Lung (tissue), 12 donors: Measurements from ENCODE around the gene TTC3. TPM values are rescaled to one million over a fixed set of nuclear protein-coding genes. Genes with fewer than 3 reads are reported as not detected.

Source experiments
- ATAC-seq: fragments of 200-7000 bp; cut with Tn5 transposase; one replicate; pipeline ENCODE4 v1.9.1; 2020; ENCODE audit warnings: moderate number of reproducible peaks; ENCODE audit not compliant: insufficient read depth, low FRiP score
- DNase-seq, 3 donors: peaks; one replicate each; pipeline ENCODE4 v3.0.0-alpha.2; 2013 to 2017
- H3K27ac ChIP-seq, 2 donors: one replicate each; pipeline ENCODE4 v1.5.1; 2013; ENCODE audit warnings: mild to moderate bottlenecking in 2 of 2, moderate library complexity in 2 of 2, control low read depth in 1 of 2, inconsistent platforms in 1 of 2, low read depth in 1 of 2, low read length in 1 of 2
- H3K27me3 ChIP-seq, 3 donors: one replicate each; pipeline ENCODE4 v1.5.1; 2013; ENCODE audit warnings: low read length in 2 of 3; ENCODE audit not compliant: control insufficient read depth in 3 of 3, insufficient read depth in 3 of 3
- H3K36me3 ChIP-seq, 4 donors: one replicate each; pipeline ENCODE4 v1.5.1; 2013; ENCODE audit warnings: low read length in 4 of 4, mild to moderate bottlenecking in 1 of 4, moderate library complexity in 1 of 4; ENCODE audit not compliant: control insufficient read depth in 4 of 4, insufficient read depth in 4 of 4
- H3K4me1 ChIP-seq, 5 donors: one replicate each; pipeline ENCODE4 v1.5.1; 2013; ENCODE audit warnings: low read length in 5 of 5, mild to moderate bottlenecking in 2 of 5, moderate library complexity in 1 of 5; ENCODE audit not compliant: control insufficient read depth in 5 of 5, insufficient read depth in 5 of 5
- H3K4me3 ChIP-seq: one replicate; pipeline ENCODE4 v1.5.1; 2013; ENCODE audit warnings: mild to moderate bottlenecking, control low read depth, moderate library complexity
- H3K9ac ChIP-seq, 2 donors: one replicate each; pipeline ENCODE4 v1.5.1; 2013; ENCODE audit warnings: low read length in 2 of 2, control low read depth in 1 of 2; ENCODE audit not compliant: insufficient read depth in 1 of 2
- H3K9me3 ChIP-seq, 4 donors: one replicate each; pipeline ENCODE4 v1.5.1; 2013; ENCODE audit warnings: low read length in 3 of 4, mild to moderate bottlenecking in 1 of 4, moderate library complexity in 1 of 4; ENCODE audit not compliant: control insufficient read depth in 4 of 4, insufficient read depth in 3 of 4
- WGBS, 2 donors: extraction: QIAGEN DNeasy Blood & Tissue Kit; methylation state at CpG; one replicate each; pipeline ENCODE4 v1.1.7; 2013; 5-methylcytosine and 5-hydroxymethylcytosine counted together
- polyA plus RNA-seq, 2 donors: library from polyadenylated mRNA; stranded (reverse); fragments of 200-250 nt; gene quantifications; one replicate each; pipeline ENCODE4 v1.2.1, GENCODE V29; 2013
- total RNA-seq, 2 donors: library from RNA; depleted of rRNA in 1 of 2; stranded (reverse); fragments of >200 nt in 1 of 2; gene quantifications; one replicate each; pipeline ENCODE4 v1.2.1, GENCODE V29; 2014 to 2021
- TF ChIP-seq, protein P1 (sequence below): IDR thresholded peaks from 2 replicates; pipeline ENCODE4 v1.5.1; 2012; ENCODE audit warnings: mild to moderate bottlenecking; ENCODE audit errors: control extremely low read depth, extremely low read depth
- donor health status: control.
- donor health status: control.
- donor health status: Bipolar disorder and iron deficiency.
- donor health status: healthy.
- donor health status: DM: yes; HTN: yes; CAD: no.

Gene TTC3
- total and polyA plus RNA-seq, 4 donors, result 19.0 to 310 (median 50.9) TPM

DNA sequence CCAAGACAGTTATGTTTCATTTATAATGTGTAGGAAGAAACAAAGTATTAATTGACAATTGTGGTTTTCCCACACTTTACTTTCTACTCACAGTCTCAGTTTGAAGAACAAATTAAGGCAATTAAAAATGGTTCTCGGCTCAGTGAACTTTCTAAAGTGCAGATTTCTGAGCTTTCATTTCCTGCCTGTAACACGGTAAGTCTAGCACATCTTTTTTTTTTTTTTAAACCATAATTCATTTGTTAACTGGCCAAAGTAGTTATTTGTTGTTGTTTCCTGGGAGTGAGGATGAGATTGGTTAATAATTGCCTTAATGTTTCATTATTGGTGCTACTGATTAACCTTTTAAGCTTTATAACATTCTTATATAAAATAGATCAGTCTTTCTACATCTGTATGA is 119.0 kb downstream of the TTC3 start:
- Histone ChIP-seq H3K27me3 (no peaks in the 10 kb centered on the region), H3K4me1 (no peaks in the 10 kb centered on the region), H3K9ac (no peak overlapping the region), H3K36me3 (peaks cover 16 to 31% (median 24%) of the 10 kb centered on the region in 4 donors), H3K4me3 (no peak overlapping the region), H3K9me3 (no peaks in the 10 kb centered on the region), H3K27ac (no peak overlapping the region)
- 71 to 85% methylated on average over 2 of the region's 2 CpGs for WGBS, 2 donors
- no peak for ATAC-seq
- DNase-seq, result no peak
- TF ChIP-seq, protein P1, sequence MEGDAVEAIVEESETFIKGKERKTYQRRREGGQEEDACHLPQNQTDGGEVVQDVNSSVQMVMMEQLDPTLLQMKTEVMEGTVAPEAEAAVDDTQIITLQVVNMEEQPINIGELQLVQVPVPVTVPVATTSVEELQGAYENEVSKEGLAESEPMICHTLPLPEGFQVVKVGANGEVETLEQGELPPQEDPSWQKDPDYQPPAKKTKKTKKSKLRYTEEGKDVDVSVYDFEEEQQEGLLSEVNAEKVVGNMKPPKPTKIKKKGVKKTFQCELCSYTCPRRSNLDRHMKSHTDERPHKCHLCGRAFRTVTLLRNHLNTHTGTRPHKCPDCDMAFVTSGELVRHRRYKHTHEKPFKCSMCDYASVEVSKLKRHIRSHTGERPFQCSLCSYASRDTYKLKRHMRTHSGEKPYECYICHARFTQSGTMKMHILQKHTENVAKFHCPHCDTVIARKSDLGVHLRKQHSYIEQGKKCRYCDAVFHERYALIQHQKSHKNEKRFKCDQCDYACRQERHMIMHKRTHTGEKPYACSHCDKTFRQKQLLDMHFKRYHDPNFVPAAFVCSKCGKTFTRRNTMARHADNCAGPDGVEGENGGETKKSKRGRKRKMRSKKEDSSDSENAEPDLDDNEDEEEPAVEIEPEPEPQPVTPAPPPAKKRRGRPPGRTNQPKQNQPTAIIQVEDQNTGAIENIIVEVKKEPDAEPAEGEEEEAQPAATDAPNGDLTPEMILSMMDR, result no peak

DNA sequence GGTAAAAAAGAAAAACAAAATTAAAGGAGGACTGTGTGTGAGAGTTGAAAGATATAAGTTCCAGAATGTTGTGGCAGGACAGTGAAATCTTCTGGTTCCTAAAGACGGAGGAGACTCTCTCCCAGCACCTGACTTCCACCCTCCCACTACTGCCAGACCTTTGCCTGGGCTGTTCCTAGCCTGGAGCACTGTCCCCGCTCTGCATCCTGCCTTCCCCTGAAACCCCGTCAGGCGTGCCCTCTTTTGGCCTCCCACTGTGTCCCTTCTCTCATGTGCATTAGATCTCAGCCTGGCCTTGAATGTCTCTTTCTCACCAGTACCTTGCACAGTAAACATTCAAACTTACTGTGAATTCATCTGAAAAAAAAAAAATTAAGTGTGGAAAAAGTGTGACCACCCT is 120.0 kb downstream of the TTC3 start:
- no peak for DNase-seq
- ATAC-seq, result no peak
- Histone ChIP-seq H3K4me1 (no peaks in the 10 kb centered on the region), H3K4me3 (no peak overlapping the region), H3K27me3 (no peaks in the 10 kb centered on the region), H3K9me3 (no peaks in the 10 kb centered on the region), H3K9ac (no peak overlapping the region), H3K27ac (no peak overlapping the region), H3K36me3 (peaks cover 11 to 26% (median 20%) of the 10 kb centered on the region in 4 donors)
- TF ChIP-seq, protein P1, result no peak
- 73% methylated on average over 4 of the region's 4 CpGs for WGBS, 2 donors

DNA sequence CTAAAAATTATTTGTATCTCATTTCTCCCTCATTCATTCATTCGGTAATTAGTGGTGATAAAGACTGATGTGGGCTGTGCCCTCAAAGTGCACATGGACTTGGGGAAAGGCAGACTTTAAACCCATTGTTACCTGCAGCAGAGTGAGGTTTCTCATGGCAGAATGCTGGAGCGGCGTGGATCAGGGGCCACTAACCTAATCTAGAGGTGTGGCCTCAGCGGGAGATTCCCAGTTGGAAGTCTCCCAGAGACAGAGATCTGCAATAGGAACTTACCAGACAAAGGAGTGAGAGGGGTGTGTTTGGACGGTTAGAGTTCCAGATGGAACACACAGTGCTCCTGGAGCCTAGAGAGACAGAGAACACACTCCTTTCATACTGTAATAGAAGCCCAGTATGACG is 120.6 kb downstream of the TTC3 start:
- Histone ChIP-seq H3K27me3 (no peaks in the 10 kb centered on the region), H3K4me1 (no peaks in the 10 kb centered on the region), H3K9me3 (no peaks in the 10 kb centered on the region), H3K9ac (no peak overlapping the region), H3K4me3 (no peak overlapping the region), H3K27ac (no peak overlapping the region), H3K36me3 (peaks cover 8 to 25% (median 21%) of the 10 kb centered on the region in 4 donors)
- ATAC-seq (no peak), DNase-seq (no peak)
- TF ChIP-seq, protein P1, result no peak
- WGBS, 2 donors, result 95 to 98% methylated on average over 6 of the region's 6 CpGs

DNA sequence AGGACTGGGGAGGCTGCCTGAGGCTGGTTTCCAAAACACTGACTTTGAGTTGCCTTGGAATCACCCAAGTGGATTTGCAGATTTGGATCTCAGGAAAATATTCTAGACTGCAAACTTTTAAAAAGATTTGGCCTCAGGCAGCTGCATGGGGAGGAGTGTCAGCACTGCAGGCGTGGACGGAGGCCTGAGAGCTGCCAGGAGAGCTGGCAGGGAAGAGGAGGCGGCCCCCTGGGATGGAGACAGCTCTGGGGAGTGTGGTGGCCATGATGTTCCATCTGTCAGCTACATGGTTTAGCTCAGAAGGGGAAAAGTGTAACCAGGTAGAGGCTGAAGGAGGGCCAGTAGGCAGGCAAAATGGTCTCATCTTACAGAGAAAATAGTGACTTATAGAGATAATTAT is 122.0 kb downstream of the TTC3 start:
- Histone ChIP-seq H3K4me1 (no peaks in the 10 kb centered on the region), H3K36me3 (peaks cover 3 to 32% (median 25%) of the 10 kb centered on the region in 4 donors), H3K9me3 (peaks cover 0 to 2% (median 0%) of the 10 kb centered on the region in 4 donors), H3K27ac (no peak overlapping the region), H3K4me3 (no peak overlapping the region), H3K9ac (no peak overlapping the region), H3K27me3 (no peaks in the 10 kb centered on the region)
- TF ChIP-seq, protein P1, result no peak
- WGBS, 2 donors, result 88 to 94% methylated on average over 3 of the region's 3 CpGs
- DNase-seq, result peak in 1 of 3 donors; percentile 6
- no peak for ATAC-seq
